CD4-positive, alpha-beta T cell treated with Interleukin-10 for 1 hour (primary cell): ENCODE data around the gene HVCN1.
"Not testable (repeated sequence)": the region's sequence is repeated elsewhere in the genome, so short reads cannot be mapped to it uniquely, and the experiment has no call there.

ENCODE experiments used
- DNase-seq: peaks from one replicate; pipeline ENCODE4 v3.0.0-alpha.2; 2020

Gene HVCN1

DNA sequence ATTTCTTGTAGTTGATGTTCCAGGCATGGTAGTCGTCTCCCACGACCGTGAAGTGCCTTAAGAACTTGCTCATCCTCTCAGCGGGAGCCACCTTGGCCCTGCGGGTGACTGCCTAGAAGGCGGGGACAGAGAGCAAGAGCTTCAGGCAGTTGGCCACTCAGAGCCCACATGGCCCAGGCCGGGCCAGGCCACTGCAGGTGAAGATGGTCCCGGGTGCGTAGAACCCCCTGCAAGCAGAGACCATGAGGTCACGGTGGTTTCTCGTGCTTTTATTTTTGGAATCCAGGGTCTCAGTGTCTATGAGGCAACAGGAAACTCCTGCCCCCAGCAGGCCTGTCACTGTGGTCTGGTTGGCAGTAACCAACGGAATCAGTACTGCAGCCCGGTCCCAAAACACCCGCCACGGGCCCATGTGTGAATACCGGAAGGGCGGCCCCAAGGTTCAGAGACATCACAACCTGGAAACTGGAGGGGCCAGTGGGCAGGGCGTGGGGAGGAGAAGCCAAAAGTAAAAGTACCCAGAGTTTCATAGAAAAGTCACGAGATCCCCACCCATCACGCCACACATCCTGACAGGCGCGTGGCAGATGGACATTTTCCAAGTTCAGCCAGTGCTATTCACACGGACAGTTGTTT lies 27.5 kb downstream of the HVCN1 start:
- peak; percentile 65 for DNase-seq

DNA sequence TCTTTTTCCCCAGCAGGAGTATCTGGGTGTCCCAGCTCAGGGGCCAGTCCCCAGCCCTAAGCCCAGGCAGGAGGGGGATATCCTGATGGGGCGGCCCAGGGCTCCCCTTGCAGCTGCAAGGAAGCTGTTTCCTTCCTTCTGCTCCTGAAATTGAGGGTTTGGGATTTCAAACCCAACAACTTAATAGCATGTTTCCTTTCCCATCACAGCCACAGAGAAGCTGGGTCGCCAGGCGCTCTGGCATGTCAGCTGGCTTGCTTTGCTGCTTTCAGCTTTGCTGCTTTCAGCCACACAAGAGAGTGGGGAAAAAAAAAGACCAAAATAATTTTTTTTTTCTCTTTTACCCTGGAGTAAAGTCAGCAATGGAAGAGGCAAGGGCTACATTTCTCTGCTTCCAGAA lies 30.0 kb downstream of the HVCN1 start:
- DNase-seq, result no peak

DNA sequence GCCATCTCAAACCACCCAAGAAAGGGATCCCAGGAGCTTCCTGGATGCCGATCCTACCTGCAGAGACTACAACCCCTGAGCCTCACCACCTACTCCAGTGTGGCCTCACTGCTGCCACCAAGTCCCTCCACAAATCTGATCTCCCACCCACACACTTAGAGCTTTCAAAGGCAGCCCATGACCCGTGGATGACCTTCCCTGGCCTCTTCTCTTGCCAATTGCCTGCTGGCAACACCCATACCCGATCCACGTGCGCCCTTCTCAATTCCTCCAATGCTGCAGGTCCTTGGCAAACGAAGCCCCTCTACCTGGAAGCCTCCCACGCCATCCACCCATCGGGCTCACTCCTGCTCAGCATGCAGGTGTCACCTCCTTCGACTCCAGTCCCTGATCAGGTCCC lies 30.7 kb downstream of the HVCN1 start:
- DNase-seq, result no peak

DNA sequence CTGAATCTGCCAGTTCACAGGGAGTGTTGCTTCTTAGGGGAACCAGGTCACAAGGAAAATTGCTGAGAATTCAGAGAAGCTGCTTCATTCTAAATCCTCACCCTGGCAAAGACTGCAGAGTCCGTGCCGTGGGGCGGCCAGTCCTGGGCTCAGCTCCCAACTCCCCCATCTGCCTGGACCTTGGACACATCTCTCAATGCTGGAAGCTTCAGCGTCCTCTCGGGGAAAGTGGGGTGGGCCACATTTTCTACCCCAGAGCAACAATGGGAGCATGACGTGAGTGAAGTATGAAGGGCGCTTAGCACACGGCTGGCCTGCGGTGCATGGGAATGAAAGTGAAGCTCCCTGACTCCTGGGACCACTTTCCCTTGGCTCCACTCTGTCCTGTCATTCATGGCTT lies 31.2 kb downstream of the HVCN1 start:
- DNase-seq, result no peak

DNA sequence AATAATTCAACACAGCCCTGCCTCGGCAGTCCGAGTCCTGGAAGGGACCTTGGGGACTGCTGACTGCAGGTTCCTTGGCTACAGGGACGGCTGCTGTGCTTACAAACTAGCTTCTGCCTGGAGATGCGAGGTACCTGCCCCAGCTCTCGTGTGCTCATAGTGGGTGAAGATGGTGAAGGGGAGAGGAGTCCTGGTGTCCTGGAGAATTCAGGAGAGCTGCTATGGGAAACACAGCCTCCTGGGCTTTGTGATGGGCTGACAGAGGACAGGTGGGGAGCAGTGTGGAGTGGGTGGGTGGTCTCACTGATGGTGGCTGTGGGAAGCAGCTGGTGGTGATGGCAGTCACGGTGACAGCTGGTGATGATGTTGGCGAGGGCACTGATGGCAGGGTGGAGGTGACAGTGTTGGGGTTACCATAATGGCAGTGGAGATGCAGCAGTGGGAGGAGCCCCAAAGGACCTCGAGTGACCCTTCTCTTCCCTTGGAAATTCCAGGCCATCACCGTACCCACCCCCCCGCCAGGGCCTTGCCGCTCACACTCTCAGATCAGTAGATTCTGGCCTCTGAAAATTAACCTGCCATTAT lies 32.8 kb downstream of the HVCN1 start:
- DNase-seq, result no peak

DNA sequence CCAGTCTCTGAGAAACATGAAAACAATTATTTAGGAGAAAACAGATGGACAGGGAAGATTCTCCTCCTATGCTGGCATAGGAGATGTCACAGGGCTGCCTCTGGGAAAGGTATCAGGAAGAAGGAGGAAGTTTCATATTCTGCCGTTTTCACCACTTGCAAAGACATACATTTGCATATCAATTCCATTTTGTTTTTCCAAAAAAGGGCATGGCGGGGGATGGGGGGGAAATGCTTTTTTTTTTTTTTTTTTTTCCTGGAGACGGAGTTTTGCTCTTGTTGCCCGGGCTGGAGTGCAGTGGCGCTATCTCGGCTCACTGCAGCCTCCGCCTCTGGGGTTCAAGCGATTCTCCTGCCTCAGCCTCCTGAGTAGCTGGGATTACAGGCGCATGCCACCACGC lies 34.7 kb downstream of the HVCN1 start:
- not testable (repeated sequence) for DNase-seq

DNA sequence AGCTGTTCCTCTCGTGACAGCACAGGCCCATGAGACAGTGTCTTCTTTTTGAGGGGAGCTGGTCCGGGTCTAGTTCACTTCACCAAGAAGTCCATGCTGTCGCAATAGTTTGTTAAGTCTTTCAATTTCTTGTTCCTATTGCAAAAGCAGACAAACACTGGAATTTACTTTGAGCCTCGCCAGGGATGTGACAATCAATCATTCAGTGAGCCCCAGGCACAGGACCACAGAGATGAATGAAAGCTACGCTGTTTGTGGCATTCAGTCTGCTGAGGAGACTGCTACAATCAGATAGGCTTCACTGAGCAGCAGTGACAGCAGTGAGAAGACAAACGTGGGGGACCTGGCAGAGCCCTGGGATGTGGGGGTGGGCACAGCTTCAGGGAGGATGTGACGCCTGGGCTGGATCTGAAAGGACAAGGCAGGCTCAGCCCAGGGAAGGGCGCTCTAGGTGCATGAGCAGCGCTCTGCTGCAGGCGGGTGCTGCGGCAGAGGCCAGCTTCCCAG lies 39.5 kb downstream of the HVCN1 start:
- no peak for DNase-seq

DNA sequence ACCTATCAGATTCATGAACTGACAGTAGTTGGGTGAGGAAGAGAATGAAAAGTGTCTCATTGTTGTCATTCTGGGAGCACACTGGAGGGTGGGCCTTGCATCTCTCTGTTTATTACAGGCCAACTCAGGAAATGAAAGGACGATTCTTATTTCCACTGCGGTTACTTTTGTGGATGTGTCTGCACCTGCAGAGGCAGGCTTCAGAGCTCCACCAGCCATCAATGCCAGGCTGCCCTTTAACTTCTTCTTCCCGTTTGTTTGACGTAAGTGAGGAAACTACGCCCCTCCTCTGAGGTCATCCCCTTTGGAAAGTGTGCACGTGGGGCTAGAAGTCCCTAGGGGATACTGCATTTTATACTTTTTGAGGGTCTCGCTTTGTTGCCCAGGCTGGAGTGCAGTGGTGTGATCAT lies 41.3 kb downstream of the HVCN1 start:
- DNase-seq, result peak; percentile 4

DNA sequence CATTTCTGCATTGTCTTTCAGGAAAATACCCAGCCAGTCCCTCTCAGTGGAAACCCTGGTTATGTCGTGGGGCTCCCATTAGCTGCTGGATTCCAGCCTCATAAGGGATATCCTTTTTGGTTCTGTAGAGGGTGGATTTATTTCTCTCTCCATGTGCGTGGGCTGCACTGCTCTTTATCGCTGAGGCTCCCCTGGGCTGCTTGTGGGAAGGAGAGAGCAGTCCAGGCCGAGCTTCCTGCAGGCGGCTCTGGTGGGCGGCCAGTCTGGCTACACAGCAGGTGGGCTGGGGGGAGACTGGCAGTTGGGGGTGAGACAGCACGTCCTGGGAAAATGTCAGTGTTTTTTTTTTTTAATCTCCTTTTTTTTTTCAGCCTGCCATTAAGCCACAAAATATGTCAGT lies 47.4 kb downstream of the HVCN1 start:
- DNase-seq, result no peak

DNA sequence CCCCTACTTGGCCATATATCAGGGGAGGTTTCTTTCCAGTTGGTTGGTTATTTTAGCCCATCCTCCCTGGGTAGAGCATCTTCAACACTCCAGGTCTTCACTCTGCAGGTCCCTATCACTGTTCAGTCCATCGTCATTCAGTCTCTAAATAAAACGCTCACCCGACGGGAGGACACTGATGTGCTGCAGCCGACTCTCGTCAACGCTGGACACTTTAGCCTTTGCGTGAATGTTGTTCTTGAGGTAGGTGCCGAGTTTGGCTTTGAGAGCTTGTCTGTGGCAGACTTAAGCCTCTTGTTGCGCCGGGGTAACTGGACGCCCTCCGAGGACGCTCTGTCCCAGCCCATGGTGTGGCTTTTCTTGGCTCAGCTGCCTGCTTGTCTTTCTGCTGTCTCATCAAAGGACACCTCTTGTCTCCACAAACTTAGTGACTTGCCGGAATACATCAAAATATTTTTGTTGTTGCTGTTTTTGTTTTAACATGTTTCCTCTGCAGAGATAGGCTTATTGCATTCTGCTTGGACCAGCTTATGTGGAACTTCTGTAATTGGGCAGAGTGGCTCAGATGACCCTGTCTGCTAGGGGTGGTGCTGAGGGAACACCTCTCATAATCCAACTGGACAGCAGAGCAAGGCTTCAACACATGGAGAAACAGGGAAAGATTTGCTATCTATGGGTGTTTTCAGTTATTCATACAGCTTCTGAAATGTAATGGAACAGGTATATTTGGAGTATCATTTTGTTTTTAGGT lies 48.5 kb downstream of the HVCN1 start:
- DNase-seq, result no peak

DNA sequence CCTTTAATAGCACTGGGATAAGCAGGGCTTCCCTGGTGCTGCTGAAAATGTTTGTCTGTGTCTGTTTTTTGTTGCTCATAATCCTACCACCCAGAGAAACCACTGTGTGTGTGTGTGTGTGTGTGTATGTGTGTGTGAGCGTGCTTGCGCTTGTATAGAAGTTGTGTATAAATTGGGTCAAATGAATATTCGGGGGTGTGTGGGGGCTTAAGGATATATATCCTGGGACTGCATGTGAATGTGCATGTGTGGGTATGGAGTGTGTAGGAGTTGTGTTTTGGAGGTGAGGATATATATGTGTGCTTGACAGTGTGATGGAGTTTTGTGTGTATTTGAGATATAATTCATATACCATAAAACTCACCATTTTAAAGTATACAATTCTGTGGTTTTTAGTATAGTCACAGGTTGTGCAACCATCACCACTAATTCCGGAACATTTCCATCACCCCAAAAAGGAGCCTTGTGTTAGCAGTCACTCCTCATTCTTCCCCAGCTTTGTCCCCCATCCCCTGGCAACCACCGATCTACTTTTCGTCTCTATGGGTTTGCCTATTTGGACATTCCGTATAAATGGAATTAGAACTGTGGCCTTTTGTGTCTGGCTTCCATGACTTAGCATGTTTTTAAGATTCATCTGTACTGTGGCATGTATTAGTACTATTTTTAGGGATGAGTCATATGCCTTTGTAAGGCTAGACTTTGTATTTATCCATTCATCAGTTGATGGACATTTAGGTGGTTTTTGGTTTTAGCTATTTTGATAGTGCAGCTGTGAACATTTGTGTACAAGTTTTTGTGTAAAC lies 49.4 kb downstream of the HVCN1 start:
- no peak for DNase-seq

DNA sequence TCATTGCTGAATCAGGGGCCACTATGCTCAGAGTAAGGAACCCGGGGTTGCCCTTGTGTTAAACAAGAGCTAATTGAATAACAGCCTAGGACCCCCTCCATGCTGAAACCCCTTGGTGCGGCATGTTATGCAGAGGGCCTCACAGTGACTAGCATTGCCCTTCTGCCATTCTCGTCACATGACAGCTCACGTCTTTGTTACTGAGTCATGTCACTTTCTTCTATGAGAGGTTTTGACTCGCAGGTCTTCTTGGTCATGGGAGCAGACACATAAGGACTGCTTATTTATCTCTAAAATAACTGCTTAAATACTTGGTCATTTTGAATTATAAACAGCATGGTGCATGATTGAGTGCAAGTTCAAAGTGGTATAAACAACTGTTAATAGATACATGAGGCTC lies 50.1 kb downstream of the HVCN1 start:
- DNase-seq, result no peak

DNA sequence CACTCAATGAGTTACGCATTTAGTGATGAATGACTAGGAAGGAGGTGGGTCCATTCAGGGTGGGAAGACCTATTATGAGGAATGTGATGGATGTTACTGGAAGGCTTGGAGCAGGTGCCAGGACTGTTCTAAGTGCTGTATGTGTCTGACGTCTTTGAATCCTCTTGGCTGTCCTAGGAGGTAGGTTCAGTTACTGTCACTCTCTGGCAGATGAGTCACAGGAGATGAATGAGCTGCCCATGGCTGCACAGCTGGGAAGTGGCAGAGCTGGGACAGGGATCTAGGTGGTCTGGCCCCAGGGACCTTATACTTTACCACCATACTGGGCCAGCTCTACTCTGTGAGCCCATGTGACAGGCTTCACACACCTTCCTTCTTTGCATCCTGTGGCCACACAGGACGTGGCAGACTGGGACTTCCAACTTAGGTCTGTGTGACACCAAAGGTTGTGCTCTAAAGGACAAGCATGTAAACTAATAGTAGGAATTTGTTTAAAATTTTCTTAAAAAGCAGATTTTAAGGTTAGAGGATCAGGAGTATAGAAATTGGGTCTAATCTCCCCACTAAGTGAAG lies 51.0 kb downstream of the HVCN1 start:
- no peak for DNase-seq

DNA sequence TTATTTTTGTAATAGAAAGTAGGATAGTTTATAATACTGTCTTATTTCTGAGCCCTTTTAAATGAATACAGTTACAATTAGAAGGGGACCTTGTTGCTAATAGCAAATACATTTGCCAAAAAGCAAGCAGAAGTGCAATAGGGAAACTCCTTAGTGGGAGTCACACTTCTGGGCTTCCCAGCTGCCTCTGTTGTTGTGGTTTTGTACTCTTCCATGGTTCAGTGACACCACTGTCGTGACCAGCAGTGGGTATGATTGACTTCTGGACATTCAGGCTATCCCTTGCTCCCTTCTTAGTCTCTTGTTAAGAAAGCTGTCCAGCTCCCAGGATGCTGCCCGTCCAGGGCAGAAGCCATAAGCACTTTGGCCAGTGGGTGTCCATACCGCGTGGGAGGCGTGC lies 52.4 kb downstream of the HVCN1 start:
- DNase-seq, result no peak

DNA sequence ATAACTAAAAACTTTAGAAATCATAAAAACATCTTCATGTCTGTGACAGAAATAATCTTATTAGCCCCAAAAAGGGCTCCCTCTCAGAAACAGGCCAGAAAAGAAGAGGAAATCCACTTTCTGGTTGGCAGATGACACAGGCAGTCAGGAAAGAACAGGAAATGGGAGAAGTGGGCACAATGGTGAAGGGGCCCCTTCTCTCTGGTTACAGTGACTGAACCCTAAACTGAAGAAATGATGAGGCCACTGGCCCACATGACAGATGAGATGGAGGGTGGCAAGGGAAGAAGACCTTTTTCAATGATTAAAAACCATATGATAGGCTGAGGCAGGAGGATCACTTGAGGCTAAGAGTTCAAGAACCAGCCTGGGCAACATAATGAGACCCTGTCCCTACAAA lies 53.9 kb downstream of the HVCN1 start:
- no peak for DNase-seq

DNA sequence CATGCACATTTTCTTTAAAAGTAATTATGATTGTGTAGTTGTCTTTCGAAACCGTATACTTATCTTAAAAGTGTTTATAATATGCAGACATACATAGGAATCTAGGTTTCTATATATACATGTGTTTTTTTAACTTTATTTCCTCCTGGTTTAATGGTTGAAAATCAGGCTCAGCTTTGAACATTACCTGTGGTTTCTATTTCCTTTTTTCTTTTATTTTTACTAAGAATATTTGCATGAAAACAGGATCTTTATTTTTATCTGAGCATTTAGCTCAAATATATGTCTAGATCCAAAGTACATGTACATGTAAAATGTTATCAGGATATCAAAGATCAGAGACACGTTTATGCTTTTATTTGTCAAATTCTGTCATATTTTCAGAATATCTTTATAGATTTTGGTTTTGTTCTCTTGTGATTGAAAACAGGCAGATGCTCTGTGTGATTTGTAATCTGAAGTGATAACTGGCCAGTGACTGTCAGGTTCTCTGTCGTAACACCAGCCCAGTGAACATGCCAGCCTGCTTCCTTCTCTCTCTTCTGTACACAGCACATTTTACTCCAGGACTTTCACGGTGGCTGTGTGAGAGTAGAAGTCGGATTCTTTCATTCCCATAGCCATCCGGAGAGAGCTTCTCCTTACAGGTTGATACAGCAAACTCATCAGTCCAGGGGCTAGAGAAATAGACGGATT lies 61.3 kb downstream of the HVCN1 start:
- DNase-seq, result no peak

DNA sequence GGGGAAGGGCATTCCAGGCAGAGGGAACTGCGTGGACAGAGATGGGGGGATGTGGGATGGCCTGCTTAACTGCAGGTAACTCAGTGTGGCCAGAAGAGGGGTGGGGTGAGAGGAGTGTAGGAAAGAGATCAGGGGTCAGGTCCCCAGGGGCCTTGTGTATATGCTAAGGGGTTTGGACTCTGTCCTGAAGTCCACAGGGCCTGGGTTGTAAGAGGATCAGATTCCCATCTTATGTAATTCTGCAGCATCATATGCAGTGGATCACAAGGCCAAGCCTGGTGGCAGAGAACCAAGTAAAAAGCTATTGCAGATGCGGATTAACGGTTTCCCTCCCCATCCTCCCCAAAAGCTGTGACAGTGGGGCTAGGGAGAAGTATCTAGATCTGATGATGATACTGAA lies 66.3 kb downstream of the HVCN1 start:
- no peak for DNase-seq

DNA sequence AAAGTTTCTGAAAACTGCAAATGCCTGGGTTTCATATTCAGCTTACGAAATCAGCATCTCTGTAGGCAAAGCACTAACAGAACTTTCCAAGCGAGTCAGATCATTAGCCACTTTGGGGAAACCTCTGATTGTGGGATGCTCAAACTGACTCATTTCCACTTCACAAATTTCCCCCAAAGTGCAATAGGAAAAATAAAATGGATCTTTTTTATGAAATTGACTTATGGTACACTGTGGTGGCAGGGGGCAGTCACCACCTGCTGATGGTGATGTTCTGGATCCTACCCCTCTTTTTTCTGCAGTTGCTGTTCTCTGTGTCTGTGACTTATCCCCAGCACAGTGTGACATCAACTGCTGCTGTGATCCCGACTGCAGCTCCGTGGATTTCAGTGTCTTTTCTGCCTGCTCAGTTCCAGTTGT lies 69.4 kb downstream of the HVCN1 start:
- DNase-seq, result peak; percentile 11

DNA sequence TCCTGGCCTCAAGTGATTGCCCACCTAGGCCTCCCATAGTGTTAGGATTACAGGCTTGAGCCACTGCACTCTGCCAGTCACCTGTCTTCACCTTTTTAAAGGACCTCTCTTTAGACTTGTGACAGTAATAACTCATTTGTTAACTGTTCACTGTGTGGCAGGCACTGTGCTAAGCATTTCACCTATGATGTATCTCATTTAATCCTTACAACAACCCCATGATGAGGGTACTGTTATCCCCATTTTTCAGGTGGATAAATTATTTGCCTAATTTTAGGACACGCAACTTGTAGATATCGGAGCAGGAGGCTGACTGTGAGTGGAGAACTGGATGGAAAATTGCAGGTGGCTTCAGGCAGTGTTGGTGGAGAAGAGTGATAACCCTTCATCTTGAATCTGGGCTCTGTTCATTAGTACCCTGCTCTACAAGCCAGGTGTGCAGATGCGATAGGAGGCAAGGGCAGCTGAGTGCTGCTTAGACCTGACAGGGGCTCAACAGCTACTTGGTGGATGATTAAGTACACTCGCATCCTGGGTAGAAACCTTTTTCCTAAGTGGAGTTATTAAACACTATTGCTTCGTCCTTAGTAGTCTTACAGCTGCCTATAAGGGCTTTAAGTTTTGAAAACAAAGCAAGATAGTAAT lies 72.3 kb downstream of the HVCN1 start:
- no peak for DNase-seq

DNA sequence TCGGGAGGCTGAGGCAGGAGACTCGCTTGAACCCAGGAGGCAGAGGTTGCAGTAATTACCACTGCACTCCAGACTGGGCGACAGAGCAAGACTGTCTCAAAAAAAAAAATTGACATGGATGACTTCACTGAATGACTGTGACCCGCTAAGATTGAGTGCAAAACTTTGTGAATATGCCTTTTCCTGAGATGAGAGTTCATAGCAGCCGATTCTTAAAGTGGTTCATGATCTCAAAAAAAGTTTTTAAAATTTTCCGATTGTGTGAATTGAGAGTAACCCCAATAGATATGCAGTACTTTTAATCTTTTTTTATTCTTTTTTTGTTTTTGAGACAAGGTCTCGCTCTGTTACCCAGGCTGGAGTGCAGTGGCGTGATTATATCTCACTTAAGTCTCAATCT lies 73.7 kb downstream of the HVCN1 start:
- no peak for DNase-seq

DNA sequence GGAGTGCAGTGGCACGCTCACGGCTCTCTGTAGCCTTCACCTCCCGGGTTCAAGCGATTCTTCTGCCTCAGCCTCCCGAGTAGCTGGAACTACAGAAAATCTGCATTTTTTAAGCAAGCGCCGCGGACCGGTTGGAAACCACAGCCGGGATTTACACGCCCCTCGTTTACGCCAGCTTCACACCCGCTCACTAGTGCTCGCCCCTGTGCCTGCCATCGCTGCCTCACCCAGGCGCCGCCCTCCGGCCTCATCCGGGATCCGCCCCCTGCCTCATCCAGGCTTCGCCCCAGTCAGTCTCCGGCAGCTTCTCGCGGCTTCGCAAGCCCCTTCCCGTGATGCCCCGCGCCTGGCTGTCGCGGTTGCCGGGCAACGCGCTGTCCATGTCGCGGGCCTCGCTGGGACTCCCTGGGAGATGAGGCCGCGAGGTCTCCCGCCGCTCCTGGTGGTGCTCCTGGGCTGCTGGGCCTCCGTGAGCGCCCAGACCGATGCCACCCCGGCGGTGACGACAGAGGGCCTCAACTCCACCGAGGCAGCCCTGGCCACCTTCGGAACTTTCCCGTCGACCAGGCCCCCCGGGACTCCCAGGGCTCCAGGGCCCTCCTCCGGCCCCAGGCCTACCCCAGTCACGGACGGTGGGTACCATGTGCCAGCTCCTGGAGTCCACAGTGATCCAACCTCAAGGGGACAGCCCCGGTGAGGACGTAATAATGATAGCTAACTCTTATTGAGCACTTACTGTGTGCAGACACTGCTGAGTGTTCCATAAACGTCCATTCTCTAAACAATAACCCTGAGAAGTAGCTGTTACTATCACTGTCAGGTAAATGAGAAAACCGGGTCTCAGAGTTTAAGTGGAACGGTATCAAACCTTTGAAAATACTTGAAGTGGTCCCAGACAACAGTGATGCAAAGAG lies 74.9 kb downstream of the HVCN1 start, which contains the start of gene TCTN1:
Gene TCTN1, plus strand, starts transcription at position 359 of the 914 bp plus-strand sequence. Its CDS starts 54 bp downstream, at position 413.
- DNase-seq, result peak; percentile 96
